Loucy (cell line): ENCODE data around the gene FMNL2.
"Not testable (repeated sequence)": the region's sequence is repeated elsewhere in the genome, so short reads cannot be mapped to it uniquely, and the experiment has no call there.

Source experiments
- H2AFZ ChIP-seq: fragments of 200-600 bp; sonication (generic); 2 replicates; pipeline ENCODE4 v1.6.0; 2016; ENCODE audit warnings: antibody characterized with exemption, mild to moderate bottlenecking, low read length, moderate library complexity
- H3F3A ChIP-seq: fragments of 200-600 bp; 2 replicates; pipeline ENCODE4 v1.6.0; 2016; ENCODE audit warnings: antibody characterized with exemption, low read depth, mild to moderate bottlenecking
- H3K27me3 ChIP-seq: fragments of 200-600 bp; sonication (generic); 2 replicates; pipeline ENCODE4 v1.6.1; 2014; ENCODE audit warnings: low read length, mild to moderate bottlenecking; ENCODE audit not compliant: insufficient read depth, poor library complexity, severe bottlenecking
- H3K36me3 ChIP-seq: fragments of 200-600 bp; sonication (generic); 2 replicates; pipeline ENCODE4 v1.6.1; 2016; ENCODE audit warnings: low read length; ENCODE audit not compliant: insufficient read depth
- H3K4me1 ChIP-seq: fragments of 200-600 bp; sonication (generic); 2 replicates; pipeline ENCODE4 v1.5.1; 2014; ENCODE audit warnings: low read length, mild to moderate bottlenecking; ENCODE audit not compliant: insufficient read depth, poor library complexity, severe bottlenecking
- H3K4me2 ChIP-seq: fragments of 200-600 bp; sonication (generic); 2 replicates; pipeline ENCODE4 v1.6.0; 2014; ENCODE audit warnings: antibody characterized with exemption, low read length, low read depth, mild to moderate bottlenecking; ENCODE audit not compliant: poor library complexity, severe bottlenecking
- H3K4me3 ChIP-seq: fragments of 200-600 bp; sonication (generic); 2 replicates; pipeline ENCODE4 v1.5.1; 2014; ENCODE audit warnings: low read length, mild to moderate bottlenecking, mixed read lengths; ENCODE audit not compliant: poor library complexity, severe bottlenecking
- H3K79me2 ChIP-seq: fragments of 200-600 bp; sonication (generic); 2 replicates; pipeline ENCODE4 v1.6.1; 2014; ENCODE audit warnings: low read length; ENCODE audit not compliant: insufficient read depth
- H3K9ac ChIP-seq: fragments of 200-600 bp; sonication (generic); 2 replicates; pipeline ENCODE4 v1.6.0; 2014; ENCODE audit warnings: mild to moderate bottlenecking, low read depth, low read length, moderate library complexity; ENCODE audit not compliant: poor library complexity, severe bottlenecking
- H3K9me2 ChIP-seq: fragments of 200-600 bp; sonication (generic); replicated peaks from 2 replicates; pipeline ENCODE4 v1.6.1; 2016; ENCODE audit warnings: low read depth, low read length, mixed read lengths
- H3K9me3 ChIP-seq: fragments of 200-600 bp; sonication (generic); 2 replicates; pipeline ENCODE4 v1.6.1; 2014; ENCODE audit warnings: mild to moderate bottlenecking, antibody characterized with exemption, low read length, low read depth; ENCODE audit not compliant: insufficient read depth
- H4K20me1 ChIP-seq: fragments of 200-600 bp; sonication (generic); 2 replicates; pipeline ENCODE4 v1.6.0; 2014; ENCODE audit warnings: antibody characterized with exemption, low read length, mild to moderate bottlenecking; ENCODE audit not compliant: insufficient read depth, poor library complexity, severe bottlenecking
- EZH2phosphoT487 ChIP-seq: fragments of 200-600 bp; IDR thresholded peaks from 2 replicates; pipeline ENCODE4 v1.6.1; 2018; ENCODE audit warnings: antibody characterized with exemption, mild to moderate bottlenecking, moderate library complexity, borderline replicate concordance
- TF ChIP-seq, protein P1 (sequence below): fragments of 200-600 bp; sonication (generic); conservative IDR thresholded peaks from 2 replicates; pipeline ENCODE4 v1.5.1; 2014; ENCODE audit warnings: mild to moderate bottlenecking, antibody characterized with exemption, low read length

The FMNL2 gene

DNA sequence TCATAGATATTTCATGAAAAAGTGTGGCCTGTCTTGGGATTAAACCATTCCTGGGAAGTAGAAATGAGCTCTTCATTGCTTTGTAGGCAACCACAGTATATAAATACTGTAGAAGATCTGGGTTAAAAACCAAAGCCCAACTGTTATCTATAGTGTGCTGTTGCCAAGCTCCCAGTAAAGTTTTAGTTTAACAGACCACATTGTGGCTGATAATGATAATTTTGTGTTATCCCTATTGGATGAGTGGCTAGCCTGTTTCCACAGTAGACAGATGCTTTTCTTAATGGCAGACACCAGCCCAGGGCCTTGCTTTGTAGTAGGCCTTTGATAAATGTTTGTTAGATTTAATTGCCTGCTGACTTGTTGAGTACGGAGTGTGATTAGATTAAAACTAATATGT is 52.1 kb downstream of the FMNL2 start:
- Histone ChIP-seq H3K36me3 (no peaks in the 10 kb centered on the region), H4K20me1 (no peaks in the 10 kb centered on the region), H3K9me3 (no peaks in the 10 kb centered on the region), H3K4me1 (no peaks in the 10 kb centered on the region), H3K79me2 (no peaks in the 10 kb centered on the region), H3K4me2 (no peak overlapping the region), H3F3A (no peaks in the 10 kb centered on the region), H3K9ac (no peak overlapping the region), H3K27me3 (no peaks in the 10 kb centered on the region), H3K4me3 (no peak overlapping the region), H3K9me2 (no peaks in the 10 kb centered on the region), H2AFZ (no peak overlapping the region)
- no peak for TF ChIP-seq EZH2phosphoT487
- TF ChIP-seq, protein P1, sequence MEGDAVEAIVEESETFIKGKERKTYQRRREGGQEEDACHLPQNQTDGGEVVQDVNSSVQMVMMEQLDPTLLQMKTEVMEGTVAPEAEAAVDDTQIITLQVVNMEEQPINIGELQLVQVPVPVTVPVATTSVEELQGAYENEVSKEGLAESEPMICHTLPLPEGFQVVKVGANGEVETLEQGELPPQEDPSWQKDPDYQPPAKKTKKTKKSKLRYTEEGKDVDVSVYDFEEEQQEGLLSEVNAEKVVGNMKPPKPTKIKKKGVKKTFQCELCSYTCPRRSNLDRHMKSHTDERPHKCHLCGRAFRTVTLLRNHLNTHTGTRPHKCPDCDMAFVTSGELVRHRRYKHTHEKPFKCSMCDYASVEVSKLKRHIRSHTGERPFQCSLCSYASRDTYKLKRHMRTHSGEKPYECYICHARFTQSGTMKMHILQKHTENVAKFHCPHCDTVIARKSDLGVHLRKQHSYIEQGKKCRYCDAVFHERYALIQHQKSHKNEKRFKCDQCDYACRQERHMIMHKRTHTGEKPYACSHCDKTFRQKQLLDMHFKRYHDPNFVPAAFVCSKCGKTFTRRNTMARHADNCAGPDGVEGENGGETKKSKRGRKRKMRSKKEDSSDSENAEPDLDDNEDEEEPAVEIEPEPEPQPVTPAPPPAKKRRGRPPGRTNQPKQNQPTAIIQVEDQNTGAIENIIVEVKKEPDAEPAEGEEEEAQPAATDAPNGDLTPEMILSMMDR: no peak

DNA sequence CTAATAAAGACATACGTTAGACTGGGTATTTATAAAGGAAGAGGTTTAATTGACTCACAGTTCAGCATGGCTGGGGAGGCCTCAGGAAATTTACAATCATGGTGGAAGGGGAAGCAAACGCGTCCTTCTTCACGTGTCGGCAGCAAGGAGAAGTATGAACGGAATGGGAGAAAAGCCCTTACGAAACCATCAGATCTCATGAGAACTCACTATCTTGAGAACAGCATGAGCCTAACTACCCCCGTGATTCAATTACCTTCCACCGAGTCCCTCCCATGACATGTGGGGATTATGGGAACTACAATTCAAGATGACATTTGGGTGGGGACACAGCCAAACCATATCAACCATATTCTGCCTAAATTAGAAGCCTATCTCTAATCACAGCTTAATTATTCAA is 53.3 kb downstream of the FMNL2 start:
- not testable (repeated sequence) for H3K4me3 ChIP-seq, H3K4me1 ChIP-seq, H3K36me3 ChIP-seq

DNA sequence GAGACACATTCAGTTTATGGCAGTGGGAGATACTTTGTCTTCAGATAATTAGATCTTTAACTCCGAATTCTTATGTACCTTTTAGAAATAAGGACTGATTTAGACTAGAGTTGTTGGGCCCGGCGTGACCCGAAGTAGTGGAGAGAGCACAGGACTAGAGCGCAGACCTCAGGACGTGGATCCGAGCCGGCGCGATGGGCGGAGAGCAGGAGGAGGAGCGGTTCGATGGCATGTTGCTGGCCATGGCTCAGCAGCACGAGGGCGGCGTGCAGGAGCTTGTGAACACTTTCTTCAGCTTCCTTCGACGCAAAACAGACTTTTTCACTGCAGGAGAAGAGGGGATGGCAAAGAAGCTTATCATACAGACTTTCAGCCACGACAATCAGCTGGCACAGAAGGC is 54.5 kb downstream of the FMNL2 start:
- no peaks in the 10 kb centered on the region for H3K9me3 ChIP-seq
- no peaks in the 10 kb centered on the region for H3K4me1 ChIP-seq
- no peaks in the 10 kb centered on the region for H3K27me3 ChIP-seq
- no peak overlapping the region for H3K4me2 ChIP-seq
- H4K20me1 ChIP-seq: no peaks in the 10 kb centered on the region
- H3F3A ChIP-seq: no peaks in the 10 kb centered on the region
- no peaks in the 10 kb centered on the region for H3K79me2 ChIP-seq
- H3K9ac ChIP-seq: no peak overlapping the region
- no peaks in the 10 kb centered on the region for H3K36me3 ChIP-seq
- no peaks in the 10 kb centered on the region for H3K9me2 ChIP-seq
- no peak overlapping the region for H2AFZ ChIP-seq
- no peak overlapping the region for H3K4me3 ChIP-seq
- TF ChIP-seq, protein P1: no peak
- no peak for TF ChIP-seq EZH2phosphoT487

More for the DNA sequence above, 53.3 kb downstream of the FMNL2 start:
- H3K9me2 ChIP-seq, H3F3A ChIP-seq, H3K9me3 ChIP-seq, H3K9ac ChIP-seq, H2AFZ ChIP-seq, H4K20me1 ChIP-seq, H3K79me2 ChIP-seq, H3K4me2 ChIP-seq, H3K27me3 ChIP-seq: not testable (repeated sequence)

DNA sequence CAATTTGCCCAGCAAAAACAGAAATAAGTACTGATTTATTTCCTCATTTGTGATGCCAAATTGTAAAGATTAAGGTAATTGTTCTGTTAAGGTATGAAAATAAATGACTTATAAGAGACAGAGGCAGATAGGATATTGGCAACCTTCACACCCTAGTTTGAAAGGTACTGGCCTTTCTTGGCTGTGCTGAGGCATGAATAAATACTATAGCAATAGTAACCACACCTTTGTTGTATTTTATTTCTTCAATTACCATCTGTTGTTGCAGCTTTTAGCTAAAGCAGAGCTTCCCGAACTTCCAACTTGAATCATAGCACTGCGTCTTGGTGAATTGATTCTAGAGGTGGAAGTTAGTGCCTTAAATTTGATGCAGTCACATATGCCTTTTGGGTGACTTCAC is 55.9 kb downstream of the FMNL2 start:
- H4K20me1 ChIP-seq: no peaks in the 10 kb centered on the region
- no peak overlapping the region for H3K4me3 ChIP-seq
- TF ChIP-seq, protein P1: no peak
- no peak for TF ChIP-seq EZH2phosphoT487
- H3K4me1 ChIP-seq: no peaks in the 10 kb centered on the region
- H3K9me3 ChIP-seq: no peaks in the 10 kb centered on the region
- H3K79me2 ChIP-seq: no peaks in the 10 kb centered on the region
- H3K4me2 ChIP-seq: no peak overlapping the region
- H3K27me3 ChIP-seq: no peaks in the 10 kb centered on the region
- H3F3A ChIP-seq: no peaks in the 10 kb centered on the region
- H2AFZ ChIP-seq: no peak overlapping the region
- H3K9me2 ChIP-seq: no peaks in the 10 kb centered on the region
- no peaks in the 10 kb centered on the region for H3K36me3 ChIP-seq
- no peak overlapping the region for H3K9ac ChIP-seq
